ENCODE data around the gene TUBA1C.
"Not testable (repeated sequence)": the region's sequence is repeated elsewhere in the genome, so short reads cannot be mapped to it uniquely, and the experiment has no call there.

Gene TUBA1C

GRCh38 chr12:49282740-49283375, 18.0 kb downstream of the TUBA1C start:
- not testable (repeated sequence) for FAIRE-seq; DNase-seq (ENCODE audit: low spot score)

DNA sequence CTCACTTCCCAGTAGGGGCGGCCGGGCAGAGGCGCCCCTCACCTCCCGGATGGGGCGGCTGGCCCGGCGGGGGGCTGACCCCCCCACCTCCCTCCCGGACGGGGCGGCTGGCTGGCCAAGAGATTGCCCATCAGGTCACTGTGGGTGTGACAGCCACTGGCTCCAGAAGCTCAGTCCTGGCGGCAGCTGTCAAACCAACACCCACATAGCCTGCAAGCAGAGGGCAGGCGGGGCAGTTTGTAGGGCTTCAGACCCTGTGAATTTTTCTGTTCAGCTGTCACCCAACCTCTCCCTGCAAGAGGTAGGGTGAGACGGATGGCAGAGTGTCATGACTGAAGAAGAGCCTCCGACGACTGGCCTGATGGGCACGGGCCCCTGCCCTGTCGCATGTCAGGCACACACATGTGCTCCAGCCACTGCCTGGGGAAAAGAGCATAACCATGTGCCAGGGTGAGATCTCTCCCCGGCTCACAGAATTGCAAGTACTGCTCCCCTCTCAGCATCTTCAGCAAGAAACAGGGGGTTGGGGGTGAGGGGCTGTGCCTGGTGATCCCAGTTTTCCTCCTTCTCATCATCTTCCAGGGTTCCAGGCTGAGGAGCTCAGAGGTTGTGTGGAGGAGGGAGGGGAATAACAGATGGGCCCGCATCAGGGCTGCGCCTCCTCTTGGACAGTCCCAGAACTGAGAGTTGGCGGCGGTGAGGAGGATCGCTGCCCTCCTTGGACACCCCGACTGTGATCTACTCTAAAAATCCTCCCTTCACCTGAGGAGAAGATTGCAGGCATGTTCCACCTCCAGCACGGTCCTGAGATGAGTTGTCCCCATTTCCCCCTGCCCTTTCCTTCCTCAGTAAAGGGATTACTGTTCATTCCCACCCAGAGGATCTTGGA, 18.9 kb downstream of the TUBA1C start:
- no peak for DNase-seq (ENCODE audit: low spot score)
- FAIRE-seq = no peak

DNA sequence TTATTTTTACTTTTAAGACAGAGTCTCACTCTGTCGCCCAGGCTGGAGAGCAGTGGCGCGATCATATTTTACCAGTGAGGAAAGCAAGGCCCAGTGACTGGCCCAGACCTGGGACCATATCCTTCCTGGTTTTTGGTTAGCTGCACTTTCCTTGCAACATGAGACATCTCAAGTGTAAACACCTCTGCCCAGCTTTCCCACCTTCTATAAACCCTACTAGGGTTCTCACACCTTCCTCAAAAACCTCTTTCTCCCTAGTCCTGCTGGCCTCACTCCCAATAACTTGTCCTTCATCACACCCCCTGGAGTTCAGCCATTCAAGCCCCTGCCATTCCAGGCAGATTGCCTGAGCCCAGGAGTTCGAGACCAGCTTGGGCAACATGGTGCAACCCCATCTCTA, 19.8 kb downstream of the TUBA1C start:
- no peak for FAIRE-seq
- no peak for DNase-seq (ENCODE audit: low spot score)

DNA sequence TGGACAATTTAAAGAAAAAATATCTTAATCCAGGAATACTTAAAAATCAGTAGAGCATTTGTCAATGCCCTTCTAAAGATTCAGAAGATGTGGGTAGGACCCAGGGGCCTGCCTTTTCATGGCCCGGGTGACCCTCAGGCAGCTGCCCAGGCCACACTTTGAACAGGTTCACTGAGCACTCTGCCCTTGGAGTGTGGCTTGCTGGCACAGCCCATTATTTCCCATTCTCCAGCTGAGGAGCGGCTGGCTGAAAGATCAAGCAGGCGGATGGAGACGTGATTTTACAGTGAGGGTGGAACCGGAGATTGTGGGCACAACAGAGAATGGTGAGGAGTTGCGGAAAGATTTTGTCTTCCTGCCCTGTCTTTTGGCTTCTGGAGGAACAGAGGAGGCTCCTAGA, 23.0 kb downstream of the TUBA1C start:
- FAIRE-seq (no peak), DNase-seq (ENCODE audit: low spot score) (no peak)

DNA sequence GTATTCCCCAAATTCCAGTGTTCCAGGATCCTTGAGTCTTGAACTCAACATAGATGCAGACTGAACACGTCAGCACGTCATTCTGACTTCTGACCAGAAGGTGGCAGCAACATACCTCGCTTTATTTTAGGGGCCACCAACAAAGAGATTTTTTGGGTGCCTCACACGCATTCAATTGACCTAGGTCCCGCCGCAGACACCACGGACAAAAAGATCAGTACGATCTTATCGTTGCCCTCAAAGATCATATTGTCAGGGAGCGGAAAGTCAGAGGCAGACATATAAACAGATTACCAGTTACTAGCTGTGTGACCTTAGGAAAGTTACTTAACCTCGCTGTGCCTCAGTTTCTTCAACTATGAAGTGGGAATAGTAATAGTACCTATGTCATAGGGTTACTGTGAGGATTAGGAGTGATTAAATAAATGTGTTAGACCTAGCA, 23.6 kb downstream of the TUBA1C start:
- peak; percentile 34 for DNase-seq (ENCODE audit: low spot score)
- FAIRE-seq = peak; percentile 76

DNA sequence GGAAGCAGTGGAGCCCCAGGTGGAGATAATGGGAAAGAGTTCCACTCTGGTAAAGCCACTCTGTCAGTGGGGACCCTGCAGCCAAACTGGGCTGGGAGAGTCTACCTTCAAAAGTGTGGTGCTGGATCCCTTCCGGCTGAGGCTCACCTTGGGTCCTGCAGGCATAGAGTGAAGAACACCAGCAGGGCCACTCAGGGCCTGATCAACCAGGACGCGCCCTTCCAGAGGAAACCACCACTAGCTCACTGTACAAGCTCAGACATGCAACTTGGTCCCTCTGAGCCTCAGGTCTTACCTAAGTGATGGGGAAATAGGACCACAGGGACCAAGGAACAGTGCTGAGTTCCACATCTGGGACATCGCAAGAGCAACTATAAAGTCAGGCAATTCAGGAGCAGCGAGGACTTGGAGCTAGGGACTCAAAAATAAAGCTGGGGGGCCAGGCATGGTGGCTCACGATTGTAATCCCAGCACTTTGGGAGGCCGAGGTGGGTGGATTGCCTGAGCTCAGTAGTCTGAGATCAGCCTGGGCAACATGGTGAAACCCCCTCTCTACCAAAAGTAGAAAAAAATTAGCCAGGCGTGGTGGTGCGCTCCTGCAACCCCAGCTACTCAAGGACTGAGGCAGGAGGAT, 24.2 kb downstream of the TUBA1C start:
- DNase-seq (ENCODE audit: low spot score) (no peak), FAIRE-seq (no peak)

- no peak for FAIRE-seq
- DNase-seq (ENCODE audit: low spot score) = no peak
Observed at GRCh38 chr12:49292729-49293055, 27.8 kb downstream of the TUBA1C start.

- no peak for DNase-seq (ENCODE audit: low spot score)
- no peak for FAIRE-seq
Observed at GRCh38 chr12:49293056-49293956, 28.4 kb downstream of the TUBA1C start.

DNA sequence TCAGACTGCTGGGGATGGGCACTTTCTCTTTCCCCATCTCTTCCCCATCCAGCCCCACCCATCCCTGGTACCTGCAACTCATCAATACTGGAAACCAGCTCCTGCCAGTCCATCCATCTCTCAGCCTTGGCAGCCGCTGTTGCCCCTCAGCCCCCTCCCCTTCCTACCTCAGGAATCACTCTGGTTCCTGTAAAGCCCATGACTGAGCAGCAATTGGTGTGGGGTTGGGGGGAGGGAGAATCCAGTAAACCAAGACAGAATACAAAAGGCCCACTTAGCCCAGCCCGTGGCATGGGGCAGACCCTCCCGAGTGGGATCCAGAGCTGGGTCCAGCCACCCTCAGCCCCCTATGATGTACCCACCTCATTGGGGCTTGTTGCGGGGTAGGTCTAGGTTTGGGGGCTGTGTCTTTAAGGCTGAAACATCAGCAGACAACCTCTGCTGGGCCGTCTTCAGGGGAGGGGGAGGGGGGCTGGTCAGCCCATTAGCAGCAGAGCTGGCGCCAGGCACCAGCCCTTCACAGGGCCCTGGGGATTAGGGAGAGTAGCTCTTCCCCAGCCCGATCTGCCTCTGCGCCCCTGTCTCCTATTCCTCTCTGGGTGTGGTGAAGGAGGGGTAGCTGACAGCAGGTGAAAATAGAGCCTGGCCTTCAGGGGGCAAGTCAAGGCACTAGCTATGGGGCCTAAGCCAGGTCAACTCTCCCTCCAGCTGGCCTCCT, 29.4 kb downstream of the TUBA1C start:
- DNase-seq (ENCODE audit: low spot score) (no peak), FAIRE-seq (no peak)

- FAIRE-seq (no peak), DNase-seq (ENCODE audit: low spot score) (no peak)
Observed at GRCh38 chr12:49294804-49295081, 29.9 kb downstream of the TUBA1C start.

GRCh38 chr12:49295082-49295936, 30.4 kb downstream of the TUBA1C start, which contains the start of gene PRPH:
PRPH (plus strand) TSS chr12:49295147; CDS start chr12:49295201, 54 bp downstream.
- no peak for DNase-seq (ENCODE audit: low spot score)
- FAIRE-seq = no peak

DNA sequence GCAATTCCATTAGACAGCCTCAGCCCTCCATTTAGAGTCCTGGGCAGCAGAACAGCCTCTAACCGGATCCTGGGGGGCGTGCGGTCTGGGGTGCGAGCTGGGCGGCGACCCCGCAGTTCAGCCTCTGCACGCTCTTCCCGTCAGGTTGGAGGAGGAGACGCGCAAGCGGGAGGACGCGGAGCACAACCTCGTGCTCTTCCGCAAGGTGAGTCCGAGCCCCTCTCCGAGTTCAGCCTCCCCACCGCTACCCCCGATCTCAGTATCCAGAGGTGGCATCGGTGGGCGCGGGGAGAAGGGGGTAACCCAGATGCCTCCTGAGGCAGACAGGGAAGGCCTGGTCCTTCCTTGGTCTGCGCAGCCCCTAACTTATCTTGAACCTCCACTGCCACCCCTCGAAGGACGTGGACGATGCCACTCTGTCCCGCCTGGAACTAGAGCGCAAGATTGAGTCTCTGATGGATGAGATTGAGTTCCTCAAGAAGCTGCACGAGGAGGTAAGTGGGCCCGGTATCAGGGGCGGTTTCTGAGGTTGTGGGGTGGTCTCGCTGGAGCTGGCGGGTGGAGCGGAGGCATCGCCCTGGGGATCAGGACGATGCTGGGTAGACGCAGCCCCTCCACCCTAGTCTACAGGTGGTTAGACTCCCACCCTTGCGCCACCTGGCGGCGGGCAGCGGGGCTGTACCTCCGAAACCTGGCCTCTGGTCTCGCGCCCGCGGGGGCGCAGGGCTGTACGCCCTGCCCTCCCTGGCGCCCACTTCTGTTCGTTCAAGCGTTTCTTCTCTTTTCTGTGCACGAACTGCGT, 31.4 kb downstream of the TUBA1C start:
- FAIRE-seq (no peak), DNase-seq (ENCODE audit: low spot score) (no peak)

GRCh38 chr12:49296836-49297694, 32.2 kb downstream of the TUBA1C start:
- DNase-seq (ENCODE audit: low spot score) (peak; percentile 34), FAIRE-seq (no peak)

GRCh38 chr12:49297695-49298060, 32.8 kb downstream of the TUBA1C start:
- FAIRE-seq (no peak), DNase-seq (ENCODE audit: low spot score) (no peak)

DNA sequence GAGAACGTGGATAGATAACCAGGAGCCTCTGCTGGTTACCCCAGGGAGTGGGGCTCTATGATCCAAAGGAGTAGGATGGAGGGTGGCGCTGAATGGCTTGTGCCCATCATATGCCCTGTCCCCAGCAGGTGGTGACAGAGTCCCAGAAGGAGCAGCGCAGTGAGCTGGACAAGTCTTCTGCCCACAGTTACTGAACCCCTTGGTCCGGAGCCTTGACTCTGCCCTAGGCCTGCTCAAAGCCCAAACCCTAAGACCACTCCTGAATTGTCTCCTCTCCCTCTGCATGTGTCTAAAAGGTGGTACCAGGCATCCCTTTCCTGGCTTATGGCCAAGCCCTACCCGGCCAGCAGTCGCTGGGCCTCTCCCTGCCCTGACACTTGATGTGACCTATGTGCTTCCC, 33.3 kb downstream of the TUBA1C start:
- FAIRE-seq (no peak), DNase-seq (ENCODE audit: low spot score) (no peak)

GRCh38 chr12:49301760-49302159, 36.9 kb downstream of the TUBA1C start:
- DNase-seq (ENCODE audit: low spot score) (no peak), FAIRE-seq (no peak)

GRCh38 chr12:49304161-49304560, 39.3 kb downstream of the TUBA1C start:
- FAIRE-seq (no peak), DNase-seq (ENCODE audit: low spot score) (no peak)

Measured in RCC 7860 (cell line).